Activated CD4-positive, alpha-beta T cell treated with anti-CD3 and anti-CD28 coated beads, Interleukin-2, Interleukin-4, amounts not matched to agents 100 ng/mL and 50 ng/mL, durations not matched to agents 16 hours and 8 hours (primary cell): ENCODE results near the gene PREX1.
"Not testable (repeated sequence)": the region's sequence is repeated elsewhere in the genome, so short reads cannot be mapped to it uniquely, and the experiment has no call there.

Experiments used
- DNase-seq: peaks from one replicate; pipeline ENCODE4 v3.0.0-alpha.2; 2020; ENCODE audit warnings: low spot score

Gene PREX1

DNA sequence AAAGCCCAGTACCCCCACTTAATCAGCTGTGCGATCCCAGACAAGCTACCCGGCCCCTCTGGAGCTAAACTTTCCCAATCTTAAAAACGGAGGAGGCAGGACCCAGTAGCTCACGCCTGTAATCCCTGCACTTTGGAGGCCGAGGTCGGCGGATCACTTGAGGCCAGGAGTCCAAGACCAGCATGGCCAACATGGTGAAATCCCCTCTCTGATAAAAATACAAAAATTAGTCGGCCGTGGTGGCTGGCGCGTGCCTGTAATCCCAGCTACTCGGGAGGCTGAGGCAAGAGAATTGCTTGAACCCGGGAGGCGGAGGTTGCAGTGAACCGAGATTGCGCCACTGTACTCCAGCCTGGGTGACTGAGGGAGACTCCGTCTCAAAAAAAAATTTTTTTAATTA is 1.3 kb downstream of the PREX1 start:
- not testable (repeated sequence) for DNase-seq

DNA sequence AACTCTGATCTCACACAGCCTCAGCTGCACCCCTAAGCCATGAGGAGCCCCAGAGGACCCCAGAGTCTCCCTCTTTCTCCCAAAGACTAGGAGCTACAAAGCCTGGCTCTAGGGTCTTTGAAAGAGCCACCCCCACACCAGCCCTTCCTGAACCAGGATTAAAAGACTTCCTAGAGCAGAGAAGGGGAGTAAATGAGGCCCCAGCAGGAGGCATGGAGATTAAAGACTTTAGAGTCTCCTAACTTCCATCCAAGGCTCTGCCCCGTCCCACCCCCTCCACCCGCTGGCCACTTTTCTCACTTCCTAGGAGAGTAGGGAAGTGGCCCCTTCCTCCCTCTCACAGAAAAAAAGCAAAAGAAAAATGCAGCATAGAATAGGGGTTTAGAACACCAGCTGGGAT is 1.7 kb downstream of the PREX1 start:
- DNase-seq, result no peak

DNA sequence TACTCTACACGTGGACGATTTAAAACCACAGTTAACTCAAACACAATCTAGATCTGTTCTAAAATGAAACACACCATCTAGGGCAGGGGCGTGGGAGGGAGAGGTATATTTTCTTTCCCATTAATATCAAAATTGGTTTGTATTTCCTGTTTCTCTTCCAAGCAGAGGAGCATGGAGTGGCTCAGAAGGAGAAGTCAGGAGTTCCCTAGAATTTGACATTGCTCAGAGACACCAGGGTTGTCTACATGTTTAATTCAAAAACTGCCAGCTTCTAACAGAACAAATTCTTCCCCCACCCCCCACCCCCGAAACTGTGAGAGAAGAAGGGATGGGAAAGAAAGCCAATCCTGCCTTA is 2.3 kb downstream of the PREX1 start:
- no peak for DNase-seq

DNA sequence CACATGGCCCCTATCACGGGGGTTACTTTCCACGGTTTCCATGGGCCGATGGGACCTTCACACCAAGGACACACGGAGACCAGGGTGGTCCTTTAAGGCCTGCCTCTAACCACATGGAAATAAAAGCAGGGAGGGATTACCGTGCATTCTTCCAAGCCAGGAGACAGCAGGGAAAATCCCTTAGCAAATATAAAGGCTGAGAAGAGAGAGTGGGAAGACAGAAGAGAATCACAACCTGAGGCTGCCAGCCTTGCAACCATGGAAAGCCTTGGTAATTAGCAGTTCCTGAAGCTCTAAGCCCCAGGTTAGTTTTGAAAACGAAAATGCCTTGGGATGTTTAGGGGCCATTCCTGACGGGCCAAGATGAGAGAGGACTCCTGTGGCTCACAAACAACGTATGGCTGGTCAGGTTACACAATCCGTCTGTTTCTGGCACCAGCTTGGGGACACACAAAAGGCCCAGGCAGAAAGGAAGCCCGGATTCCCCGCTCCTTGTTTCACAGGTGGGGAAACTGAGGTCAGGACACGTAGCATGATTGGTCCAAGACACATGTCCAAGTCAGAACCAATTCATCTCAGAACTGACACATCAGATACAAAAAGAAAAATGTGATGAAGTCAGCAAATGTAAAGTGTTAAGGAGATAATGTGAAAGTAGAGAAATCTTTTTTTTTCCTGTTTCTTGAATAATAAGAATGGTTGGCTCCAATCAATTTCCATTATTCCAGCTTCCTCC is 2.8 kb downstream of the PREX1 start:
- peak; percentile 45 for DNase-seq

DNA sequence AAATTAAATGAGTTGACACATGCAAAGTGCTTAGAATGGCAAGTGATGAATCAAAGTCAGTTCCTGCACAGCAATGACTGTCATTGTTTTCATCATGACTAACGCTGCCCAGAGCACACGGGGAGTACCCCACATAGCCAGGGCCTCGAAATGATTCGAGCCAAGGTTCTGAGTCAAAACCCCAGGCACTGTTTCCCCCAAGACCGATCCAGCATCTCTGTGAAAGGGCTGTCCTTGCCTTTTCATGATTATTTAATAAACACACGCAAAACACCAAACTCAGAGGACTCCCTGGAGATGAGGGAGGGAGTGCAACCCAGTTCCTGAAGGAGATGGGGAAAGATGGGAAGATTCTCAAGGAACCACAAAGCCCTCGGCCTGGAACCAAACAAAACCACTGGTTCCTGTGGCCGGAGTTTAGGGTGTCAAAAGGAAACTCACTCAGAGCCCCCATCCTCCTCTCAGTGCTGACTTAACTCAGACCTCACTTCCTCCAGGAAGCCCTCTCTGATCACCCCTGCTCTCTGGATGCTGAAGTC is 3.8 kb downstream of the PREX1 start:
- DNase-seq, result peak; percentile 93

DNA sequence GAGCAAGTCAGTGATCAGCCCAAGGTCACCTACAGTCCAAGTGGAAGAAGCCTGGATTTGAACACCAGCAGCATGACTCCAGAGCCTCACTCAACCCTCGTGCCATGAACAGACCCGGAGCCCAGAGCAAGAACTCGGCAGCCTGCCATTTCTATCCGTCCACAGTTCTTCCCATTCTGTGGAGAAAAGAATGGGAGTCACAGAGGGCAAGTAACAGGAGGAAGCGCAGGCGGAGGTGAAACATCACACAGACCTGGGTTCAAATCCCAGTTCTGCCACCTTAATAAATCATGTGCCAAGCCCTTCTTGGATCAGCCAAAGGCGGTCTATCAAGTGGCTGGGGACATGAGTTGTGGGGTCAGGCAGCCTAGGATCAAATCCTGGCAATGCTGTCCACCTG is 4.3 kb downstream of the PREX1 start:
- DNase-seq, result no peak

DNA sequence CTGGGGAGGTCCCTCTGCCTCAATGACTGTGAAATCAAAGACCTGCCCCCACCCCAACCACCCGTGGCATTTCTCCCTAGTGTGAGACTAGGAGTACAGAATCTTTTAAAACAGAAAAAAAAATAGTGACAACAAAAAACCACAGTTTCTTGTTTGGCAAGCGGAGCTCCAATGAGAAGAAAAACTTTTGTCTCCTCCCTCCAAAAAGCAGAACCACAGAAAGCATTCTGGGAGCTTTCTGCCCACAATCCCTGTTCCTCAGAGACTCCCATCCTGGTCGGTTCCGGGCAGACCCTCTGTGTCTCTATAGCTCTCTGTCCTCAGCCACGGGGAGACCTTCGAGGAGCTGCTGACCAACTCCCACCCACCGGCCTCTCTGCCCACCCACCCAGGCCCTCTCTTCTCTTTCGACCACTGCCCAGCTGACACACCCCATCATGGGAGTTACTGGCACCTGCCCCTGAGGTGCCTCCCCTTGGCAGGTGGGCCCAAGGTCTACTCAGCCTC is 4.9 kb downstream of the PREX1 start:
- DNase-seq, result peak; percentile 34

DNA sequence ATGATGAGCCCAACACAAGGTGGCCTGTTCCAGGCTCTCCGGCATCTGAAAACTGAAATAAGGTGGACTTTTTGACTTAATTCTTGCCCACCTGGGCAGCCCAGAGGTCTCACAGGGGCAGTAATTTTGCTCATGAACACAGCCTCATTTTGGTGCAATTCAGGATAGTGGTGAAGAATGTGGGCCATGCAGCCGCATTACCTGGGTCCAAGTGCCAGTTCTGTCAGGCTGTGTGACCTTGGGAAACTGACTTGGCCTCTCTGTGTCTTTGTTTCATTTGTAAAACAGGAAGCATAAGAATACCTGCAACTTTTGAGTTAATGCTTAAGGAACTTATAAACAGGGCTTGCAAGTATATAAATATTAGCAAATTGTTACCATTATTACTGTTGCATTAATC is 5.6 kb downstream of the PREX1 start:
- no peak for DNase-seq

DNA sequence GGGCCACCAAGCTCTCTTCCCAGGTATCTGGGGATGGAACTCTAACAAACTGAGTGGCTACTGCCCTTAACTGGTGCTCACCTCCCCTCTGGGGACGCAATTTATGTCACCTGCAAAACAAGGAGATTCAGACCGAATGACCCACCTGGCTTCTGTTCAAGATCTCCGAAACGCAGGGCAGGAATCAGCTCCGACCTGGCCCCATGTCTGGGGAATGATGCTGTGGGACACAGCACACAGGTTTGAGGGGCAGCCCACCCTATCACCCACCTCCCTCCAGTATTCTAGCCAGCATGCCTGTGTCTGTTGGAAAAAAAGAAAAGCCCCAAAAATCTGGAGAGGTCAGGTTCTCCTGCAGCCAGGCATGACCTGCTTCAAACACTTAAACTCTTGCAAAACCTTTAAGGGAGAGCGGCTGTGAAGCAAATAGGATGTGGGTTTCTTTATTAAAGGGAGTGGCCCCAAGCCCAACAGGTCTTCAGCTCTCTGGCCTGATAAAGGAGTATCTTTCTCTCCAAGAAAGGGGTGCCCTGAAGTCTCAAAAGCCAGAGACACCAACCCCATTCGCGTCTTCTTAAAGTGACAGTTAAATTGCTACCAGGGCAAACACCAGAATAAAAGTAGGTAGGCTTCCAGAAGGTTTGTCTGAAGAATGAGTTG is 6.4 kb downstream of the PREX1 start:
- DNase-seq, result no peak

DNA sequence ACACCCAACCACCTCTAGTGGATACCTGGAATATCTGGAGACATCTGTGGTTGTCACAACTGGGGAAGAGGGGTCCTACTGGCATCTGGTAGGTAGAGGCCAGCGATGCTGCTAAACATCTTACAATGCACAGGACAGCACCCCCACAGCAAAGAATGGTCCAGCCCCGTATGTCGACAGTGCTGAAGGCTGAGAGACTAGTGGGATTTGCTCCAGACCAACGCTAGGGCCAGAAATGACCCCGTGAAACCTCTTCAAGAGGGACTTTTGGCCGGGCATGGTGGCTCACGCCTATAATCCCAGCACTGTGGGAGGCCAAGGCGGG is 7.2 kb downstream of the PREX1 start:
- no peak for DNase-seq

DNA sequence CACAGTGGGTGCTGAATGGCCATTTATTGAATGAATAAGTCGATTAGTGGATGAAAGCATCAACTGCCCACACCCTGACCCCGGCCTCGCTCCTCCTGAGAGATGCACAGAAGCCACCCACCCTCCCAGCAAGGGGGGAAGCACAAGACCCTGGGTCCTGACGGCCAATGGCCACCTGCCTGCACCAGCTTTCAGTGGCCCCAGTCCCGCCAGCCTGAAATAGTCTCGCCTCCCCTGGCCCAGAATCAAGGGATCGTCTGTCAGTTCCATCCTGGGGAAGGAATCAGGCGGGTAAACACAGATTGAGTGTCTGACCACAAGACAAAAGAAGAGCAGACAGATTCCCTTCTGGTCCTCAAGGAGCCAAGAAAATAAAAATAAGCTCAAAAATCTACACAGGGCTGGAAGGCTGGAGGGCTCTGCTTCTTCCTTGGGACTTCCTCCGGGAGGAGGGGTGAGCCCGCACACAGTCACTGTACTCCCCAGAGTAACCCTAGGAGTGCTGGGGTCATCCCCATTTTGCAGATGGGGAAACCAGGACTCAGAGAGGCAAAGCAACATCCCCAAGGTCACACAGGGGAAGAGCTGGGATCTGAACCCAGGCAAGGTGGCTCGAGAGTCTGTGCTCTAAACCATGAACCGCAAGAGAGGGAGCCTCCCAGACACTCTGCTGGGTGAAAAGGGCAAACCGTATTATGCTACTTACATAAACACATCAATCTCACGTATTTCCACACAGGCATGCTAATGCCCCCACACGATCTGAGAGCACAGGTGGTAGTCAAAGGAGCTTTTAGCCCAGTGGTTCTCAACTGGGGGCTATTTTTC is 7.8 kb downstream of the PREX1 start:
- no peak for DNase-seq

DNA sequence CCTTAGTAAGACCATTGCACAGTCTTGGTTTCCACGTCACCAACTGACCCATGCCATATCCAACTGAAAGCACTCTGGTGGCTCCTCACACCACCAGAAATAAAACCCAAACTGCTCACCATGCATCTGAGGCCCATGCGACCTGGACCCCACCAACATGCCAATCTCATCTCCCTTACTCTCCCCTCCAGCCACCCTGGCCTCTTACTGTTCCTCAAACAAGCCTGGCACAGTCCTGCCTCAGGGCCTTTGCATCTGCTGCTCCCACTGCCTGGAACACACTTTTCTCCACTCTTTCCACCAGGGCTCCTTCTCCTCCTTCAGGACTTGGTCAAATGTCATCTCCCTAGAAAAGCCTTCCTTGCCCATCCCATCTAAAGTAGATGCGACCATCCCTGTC is 8.7 kb downstream of the PREX1 start:
- no peak for DNase-seq

DNA sequence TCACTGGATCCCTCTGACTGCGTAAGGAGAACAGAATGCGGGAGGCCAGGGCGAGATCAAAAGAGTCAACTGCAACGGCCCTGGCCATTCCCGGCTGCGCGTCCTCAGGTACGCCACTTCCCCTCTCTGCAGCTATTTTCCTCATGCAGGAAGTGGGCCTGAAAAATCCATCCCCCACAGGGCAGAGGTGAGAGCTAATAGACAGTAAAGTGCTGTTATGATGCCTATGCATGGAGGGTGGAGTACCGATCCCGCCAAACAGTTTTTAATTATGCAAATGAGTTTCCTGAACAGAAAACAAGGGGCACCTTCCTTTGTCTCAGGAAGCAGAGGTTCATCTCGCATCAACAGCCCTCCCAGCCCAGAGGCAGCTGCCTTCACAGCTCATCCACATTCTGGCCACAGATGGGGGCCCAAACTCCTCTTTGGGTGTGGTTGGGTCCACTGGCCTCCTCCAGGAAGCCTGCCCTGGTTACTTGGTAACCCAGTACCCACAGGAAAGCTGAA is 9.3 kb downstream of the PREX1 start:
- peak; percentile 55 for DNase-seq

DNA sequence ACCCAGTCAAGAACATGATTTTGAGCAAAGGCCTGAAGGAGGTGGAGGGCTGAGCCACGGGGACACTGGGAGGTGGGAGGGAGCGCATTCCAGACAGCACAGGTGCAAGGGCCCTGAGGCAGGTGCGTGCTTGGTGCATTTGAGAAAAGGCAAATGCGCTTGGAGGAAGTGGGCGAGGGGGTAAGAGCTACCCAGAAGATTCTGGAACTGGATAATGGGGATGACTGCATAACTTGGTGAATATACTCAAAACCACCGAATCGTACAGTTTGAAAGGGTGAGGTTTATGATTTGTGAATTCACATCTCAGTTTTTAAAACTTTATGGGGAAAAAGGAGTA is 9.8 kb downstream of the PREX1 start:
- DNase-seq, result no peak

DNA sequence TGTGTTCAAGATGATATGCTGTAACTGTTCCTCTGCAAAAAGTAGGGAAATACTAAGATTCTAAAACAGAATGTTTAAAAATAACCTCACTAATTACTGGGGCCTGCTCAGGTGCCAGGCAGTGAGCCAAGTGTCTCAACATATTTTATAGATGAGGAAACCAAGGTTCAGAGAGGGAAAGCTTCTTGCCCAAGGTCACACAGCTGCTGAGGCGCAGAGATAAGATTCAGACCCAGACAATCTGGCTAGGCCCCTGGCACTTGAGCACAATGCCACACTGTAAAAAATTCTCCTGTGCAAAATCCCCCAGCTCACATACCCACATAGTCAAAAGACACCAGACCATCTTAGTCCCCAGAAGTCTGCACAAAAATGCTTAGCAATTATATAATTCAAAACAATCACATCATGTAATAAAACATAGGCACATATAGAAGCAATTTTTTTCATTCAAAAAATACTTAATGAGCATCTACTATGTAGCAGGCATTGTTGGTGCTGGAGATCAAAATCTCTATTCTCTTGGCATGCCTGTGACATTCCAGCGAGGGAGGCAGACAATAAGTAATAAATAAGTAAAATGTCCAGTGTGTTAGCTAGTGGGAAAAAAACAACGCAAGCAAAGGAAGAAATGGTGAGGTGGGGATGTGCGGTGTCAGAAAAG is 10.3 kb downstream of the PREX1 start:
- no peak for DNase-seq

DNA sequence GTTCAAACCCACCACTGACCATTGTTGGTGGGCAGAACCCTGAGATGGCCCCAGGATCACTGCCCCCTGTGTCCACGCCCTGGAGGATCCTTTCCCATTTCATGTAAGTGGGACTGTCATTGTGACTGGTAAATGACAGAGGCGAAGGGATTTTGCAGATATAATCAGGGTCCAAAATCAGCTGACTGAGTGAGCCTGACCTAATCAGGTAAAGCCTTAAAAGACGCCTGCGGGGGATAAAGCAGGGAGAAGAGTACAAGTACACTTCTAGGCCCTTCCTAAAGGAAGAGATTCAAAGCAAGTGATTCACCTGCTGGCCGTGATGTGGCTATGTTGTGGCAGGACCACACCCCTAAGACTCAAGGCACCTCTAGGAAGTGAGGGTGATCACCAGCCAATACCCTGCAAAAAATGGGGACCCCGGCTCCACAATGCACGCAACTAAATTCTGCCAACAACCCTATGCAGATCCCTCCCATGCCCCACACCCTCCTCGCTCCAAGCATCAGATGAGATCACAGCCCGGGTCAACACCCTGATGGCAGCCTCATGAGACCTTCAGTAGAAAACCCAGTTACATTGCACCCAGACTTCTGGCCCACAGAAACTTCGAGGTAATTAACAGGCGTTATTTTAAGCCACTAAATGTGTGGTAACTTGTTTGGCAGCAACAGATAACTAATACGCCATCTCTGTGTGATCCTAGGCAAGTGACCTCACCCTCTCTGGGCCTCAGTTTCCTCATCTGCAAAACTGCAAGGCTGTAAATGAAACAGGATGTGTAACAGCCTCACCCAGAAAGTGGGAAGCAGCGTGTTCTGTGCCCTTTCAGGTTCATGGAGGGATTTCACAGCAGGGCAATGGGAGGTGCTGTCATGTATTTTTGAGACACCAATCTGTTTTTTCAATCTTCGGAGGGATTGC is 11.3 kb downstream of the PREX1 start:
- no peak for DNase-seq

DNA sequence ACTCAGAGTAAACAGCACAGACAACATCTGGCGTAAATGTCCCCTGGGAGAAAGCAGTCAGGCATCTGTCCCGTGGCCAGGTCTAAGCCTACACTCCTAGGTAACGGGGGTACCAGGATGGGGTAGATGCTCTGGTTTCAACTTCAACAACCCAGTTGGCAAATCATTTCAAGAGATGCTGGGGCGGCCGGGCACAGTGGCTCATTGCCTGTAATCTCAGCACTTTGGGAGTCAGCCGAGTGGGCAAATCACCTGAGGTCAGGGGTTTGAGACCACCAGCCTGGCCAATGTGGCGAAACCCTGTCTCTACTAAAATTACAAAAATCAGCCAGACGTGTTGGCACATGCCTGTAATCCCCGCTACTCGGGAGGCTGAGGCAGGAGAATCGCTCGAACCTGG is 12.3 kb downstream of the PREX1 start:
- DNase-seq, result no peak

DNA sequence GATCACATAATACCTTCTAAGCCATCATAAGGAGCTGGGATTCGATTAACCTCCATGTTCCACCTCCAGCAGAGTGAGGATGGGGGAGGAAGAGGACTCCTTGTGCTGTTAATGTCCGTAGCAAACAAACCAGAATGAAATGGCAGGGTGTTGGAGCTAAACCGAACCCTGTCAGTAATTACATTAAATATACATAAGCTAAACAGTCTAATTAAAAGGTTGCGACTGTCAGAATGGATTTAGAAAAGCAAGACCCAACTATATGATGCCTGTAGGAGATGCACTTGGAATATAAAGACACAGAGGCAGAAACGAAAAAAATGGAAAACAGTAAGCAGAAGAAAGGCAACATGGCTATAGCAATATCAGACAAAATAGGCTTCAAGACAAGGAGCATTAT is 13.2 kb downstream of the PREX1 start:
- DNase-seq, result no peak

DNA sequence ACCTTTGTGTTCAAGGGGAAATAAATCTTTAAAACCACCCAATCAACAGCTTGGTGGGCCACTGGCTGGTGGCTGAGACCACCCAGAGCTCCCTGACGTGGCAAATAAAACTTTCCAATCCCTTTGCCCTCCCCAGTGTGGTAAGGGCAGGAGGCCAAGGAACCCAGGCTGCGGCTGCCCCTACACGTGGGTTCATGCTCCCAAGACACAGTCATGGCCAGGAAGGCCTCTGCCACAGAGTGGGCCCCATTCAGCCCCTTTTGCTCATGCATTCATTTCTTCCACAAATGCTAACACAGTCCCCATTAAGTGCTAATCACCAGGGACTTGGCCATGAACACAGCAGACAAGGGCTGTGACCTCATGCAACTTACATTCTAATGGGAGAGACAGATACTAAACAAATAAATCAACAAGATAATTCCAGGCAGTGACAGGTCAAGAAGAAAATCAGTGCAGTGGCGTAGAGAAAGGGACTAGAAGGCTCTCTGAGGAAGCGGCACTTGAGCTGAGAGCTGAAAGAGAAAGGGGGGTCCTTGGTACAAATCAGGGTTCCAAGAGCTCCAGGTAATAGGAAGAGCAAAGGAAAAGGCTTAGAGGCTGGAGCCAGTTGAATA is 13.8 kb downstream of the PREX1 start:
- no peak for DNase-seq

DNA sequence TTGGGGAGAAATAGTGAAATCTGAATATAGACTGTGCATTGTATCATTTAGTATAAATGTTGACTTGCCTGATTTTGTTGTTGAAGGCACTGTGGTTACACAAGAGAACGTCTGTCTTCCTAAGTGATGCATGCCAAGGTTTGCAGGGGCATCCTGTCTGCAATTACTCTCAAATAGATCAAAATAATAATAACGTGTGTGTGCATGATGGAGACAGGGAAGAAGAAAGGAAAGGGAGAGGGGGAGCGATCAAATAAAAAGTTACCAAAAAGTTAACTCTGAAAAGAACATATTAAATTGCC is 14.4 kb downstream of the PREX1 start:
- no peak for DNase-seq
